Measurements from ENCODE around the gene MEF2A. TPM values are rescaled to one million over a fixed set of nuclear protein-coding genes. Genes with fewer than 3 reads are reported as not detected.

Gene MEF2A
- total RNA-seq, 3 donors from 2014 or later, result 41.6 to 77.6 (median 63.4) TPM

DNA sequence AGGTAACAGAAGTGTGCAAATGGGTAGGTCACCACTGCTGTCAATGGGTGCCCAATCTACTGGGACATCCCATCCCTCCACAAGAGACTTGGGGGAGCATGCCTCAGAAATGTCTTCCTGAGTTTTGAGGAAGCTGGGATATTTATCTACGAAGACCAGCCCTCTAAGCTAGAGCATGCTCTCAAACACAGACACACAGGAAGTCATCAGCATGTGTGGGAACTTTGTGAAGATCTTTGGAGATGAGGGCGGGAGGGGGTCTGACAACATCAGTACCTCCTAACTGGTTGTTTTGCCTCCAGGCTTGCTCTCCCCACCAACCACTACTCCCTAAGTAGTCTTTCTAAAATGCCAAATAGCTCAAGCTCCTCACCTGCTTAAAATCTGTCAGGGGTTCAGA, 3.5 kb upstream of the MEF2A start:
- H3K27ac ChIP-seq, result no peak overlapping the region
- intact Hi-C loops (cut with DNase I; ENCODE audit: low total_unique reads), result no loop called here
- DNase-seq (ENCODE audit: low spot score in 2 of 2), result no peak

GRCh38 chr15:99564221-99565048, 1.3 kb upstream of the MEF2A start:
- Histone ChIP-seq H3K4me1 (peaks cover 0 to 8% of the 10 kb centered on the region in 2 donors), H3K27ac (peak overlapping the region; percentile 98 to 99), H3K27me3 (no peaks in the 10 kb centered on the region), H3K4me3 (peak overlapping the region; percentile 66 to 95 (median 94)), H3K36me3 (no peaks in the 10 kb centered on the region), H3K9me3 (no peaks in the 10 kb centered on the region)
- intact Hi-C loops (cut with DNase I; ENCODE audit: low total_unique reads), result no loop called here
- TF ChIP-seq POLR2AphosphoS5 (IDR thresholded peaks at IDR 0.05) (peak in 1 of 3 donors; percentile 11), CTCF (IDR thresholded peaks at IDR 0.05) (no peak)
- peak in 1 of 2 donors; percentile 38 for DNase-seq (ENCODE audit: low spot score in 2 of 2)

More for the DNA sequence above, 3.5 kb upstream of the MEF2A start:
- H3K9me3 ChIP-seq, result no peaks in the 10 kb centered on the region
- peaks cover 0 to 8% of the 10 kb centered on the region in 2 donors for H3K4me1 ChIP-seq
- H3K27me3 ChIP-seq, result no peaks in the 10 kb centered on the region
- TF ChIP-seq CTCF (IDR thresholded peaks at IDR 0.05), result no peak
- no peak for TF ChIP-seq POLR2A (IDR thresholded peaks at IDR 0.05)
- no peak for TF ChIP-seq POLR2AphosphoS5 (IDR thresholded peaks at IDR 0.05)
- H3K36me3 ChIP-seq, result no peaks in the 10 kb centered on the region
- no peak overlapping the region for H3K4me3 ChIP-seq

- intact Hi-C loops (cut with DNase I; ENCODE audit: low total_unique reads), result no loop called here
- no peaks in the 10 kb centered on the region for H3K27me3 ChIP-seq
- peaks cover 0 to 8% of the 10 kb centered on the region in 2 donors for H3K4me1 ChIP-seq
- no peaks in the 10 kb centered on the region for H3K9me3 ChIP-seq
- H3K27ac ChIP-seq, result peak overlapping the region; percentile 98 to 99
- peak overlapping the region; percentile 66 to 95 (median 94) for H3K4me3 ChIP-seq
- no peaks in the 10 kb centered on the region for H3K36me3 ChIP-seq
- TF ChIP-seq POLR2AphosphoS5 (IDR thresholded peaks at IDR 0.05), result peak in 2 of 3 donors; percentile 41 to 55
- TF ChIP-seq CTCF (IDR thresholded peaks at IDR 0.05), result no peak
- TF ChIP-seq POLR2A (IDR thresholded peaks at IDR 0.05), result no peak
- no peak for DNase-seq (ENCODE audit: low spot score in 2 of 2)
These were observed 810 bp upstream of the MEF2A start for GRCh38 chr15:99565049-99565298.

DNA sequence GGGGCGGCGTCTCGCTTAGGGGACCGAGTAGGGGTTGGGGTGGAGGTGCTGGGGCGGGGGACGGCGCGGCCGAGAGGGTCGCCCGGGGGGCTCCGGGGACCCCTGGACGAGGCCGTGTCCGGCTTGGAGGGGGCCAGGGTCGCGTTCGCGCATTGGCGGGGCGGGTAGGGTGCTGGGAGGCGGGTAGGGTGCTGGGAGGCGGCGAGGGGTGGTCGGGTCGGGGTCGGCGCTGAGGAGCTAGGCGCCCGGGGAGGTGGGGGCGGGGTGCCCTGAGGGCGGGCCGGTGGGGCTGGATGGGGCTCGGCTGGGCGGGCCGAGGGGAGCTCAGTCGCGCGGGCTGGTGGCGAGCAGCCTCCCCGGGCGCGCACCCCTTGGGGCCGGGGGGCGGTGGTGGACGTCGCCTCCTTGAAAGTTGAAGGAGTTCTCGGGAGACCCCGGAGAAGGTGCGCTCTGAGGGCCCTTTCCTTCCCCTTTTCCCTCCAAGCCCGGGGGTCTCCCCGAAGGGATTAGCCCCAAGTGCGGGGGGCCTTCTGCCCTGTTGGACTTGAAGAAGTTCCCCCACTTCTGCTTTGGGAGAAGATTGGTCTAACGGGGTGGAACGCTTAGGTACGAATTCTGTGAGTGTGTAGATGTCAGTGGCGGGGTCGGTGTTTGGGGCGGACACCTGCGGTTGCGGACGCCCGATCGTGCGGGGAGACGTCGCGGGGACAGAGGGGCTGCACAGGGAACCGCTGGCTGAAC, 543 bp downstream of the MEF2A start:
- peaks cover 0 to 8% of the 10 kb centered on the region in 2 donors for H3K4me1 ChIP-seq
- H3K27me3 ChIP-seq, result no peaks in the 10 kb centered on the region
- no peak for DNase-seq (ENCODE audit: low spot score in 2 of 2)
- peak overlapping the region; percentile 98 to 99 for H3K27ac ChIP-seq
- no peaks in the 10 kb centered on the region for H3K36me3 ChIP-seq
- TF ChIP-seq CTCF (IDR thresholded peaks at IDR 0.05), result no peak
- TF ChIP-seq POLR2AphosphoS5 (IDR thresholded peaks at IDR 0.05), result peak in 1 of 3 donors; percentile 22
- no peak for TF ChIP-seq POLR2A (IDR thresholded peaks at IDR 0.05)
- peak overlapping the region; percentile 66 to 95 (median 94) for H3K4me3 ChIP-seq
- intact Hi-C loops (cut with DNase I; ENCODE audit: low total_unique reads), result no loop called here
- no peaks in the 10 kb centered on the region for H3K9me3 ChIP-seq

All from breast epithelium (tissue), 4 donors.